Prostate gland (tissue), 2 donors: Measurements from ENCODE around the gene RNF26.

ENCODE experiments used
- POLR2A ChIP-seq: fragments of 450-650 bp; IDR thresholded peaks from one replicate; pipeline ENCODE4 v1.6.1; 2016; ENCODE audit warnings: antibody characterized with exemption, mild to moderate bottlenecking
- TF ChIP-seq, protein P1 (sequence below), 4 experiments: fragments of 200-600 bp in 2 of 4; fragments of 450-650 bp in 2 of 4; sonication (generic) in 2 of 4; IDR thresholded peaks; 1 replicate in 3 of 4; 2 replicates in 1 of 4; pipeline ENCODE4 v1.5.1; 2016 to 2019; ENCODE audit warnings: antibody characterized with exemption in 4 of 4, mild to moderate bottlenecking in 2 of 4, moderate library complexity in 2 of 4

DNA sequence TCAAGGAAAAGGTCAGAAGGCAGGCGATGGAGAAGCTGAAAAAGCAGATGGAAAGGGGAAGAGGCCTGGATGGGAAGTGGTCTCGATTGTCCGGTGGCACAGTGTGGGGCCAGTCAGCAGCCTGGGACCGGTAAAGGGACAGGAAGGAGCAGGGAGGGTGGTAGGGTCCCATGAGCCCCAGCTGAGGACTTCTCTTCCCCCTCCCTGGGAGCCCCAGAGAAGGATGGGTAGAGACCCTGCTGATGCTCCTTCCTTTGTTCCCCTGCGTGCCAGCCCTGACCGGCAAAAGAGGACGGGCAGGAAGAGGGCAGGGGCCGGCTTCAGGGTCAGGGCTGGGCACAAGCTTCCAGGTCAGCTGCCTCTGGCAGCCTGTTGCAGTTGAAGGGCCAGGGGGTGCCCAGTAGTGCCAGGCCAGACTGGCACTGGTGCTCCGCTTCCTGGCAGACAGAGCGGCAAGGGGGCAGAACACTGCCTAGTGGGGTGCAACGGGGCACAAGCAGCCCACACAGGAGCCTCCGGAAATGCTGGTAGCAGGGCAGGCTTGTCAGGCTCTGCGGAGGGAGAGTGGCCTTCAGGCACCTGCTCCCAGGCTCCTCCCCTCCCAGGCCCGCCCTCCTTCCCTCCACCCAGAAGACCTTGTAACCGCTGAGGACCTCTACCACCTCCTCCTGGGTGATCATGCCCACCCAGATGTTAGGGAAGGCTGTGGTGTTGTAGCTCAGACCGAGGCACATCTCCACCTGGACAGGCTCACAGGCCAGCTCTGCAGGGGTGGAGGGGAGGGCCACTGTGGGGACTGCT, 7.1 kb downstream of the RNF26 start:
- TF ChIP-seq, protein P1, sequence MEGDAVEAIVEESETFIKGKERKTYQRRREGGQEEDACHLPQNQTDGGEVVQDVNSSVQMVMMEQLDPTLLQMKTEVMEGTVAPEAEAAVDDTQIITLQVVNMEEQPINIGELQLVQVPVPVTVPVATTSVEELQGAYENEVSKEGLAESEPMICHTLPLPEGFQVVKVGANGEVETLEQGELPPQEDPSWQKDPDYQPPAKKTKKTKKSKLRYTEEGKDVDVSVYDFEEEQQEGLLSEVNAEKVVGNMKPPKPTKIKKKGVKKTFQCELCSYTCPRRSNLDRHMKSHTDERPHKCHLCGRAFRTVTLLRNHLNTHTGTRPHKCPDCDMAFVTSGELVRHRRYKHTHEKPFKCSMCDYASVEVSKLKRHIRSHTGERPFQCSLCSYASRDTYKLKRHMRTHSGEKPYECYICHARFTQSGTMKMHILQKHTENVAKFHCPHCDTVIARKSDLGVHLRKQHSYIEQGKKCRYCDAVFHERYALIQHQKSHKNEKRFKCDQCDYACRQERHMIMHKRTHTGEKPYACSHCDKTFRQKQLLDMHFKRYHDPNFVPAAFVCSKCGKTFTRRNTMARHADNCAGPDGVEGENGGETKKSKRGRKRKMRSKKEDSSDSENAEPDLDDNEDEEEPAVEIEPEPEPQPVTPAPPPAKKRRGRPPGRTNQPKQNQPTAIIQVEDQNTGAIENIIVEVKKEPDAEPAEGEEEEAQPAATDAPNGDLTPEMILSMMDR (IDR thresholded peaks at IDR 0.05), result no peak
- TF ChIP-seq POLR2A, result no peak
